Measurements from ENCODE around the gene NSDHL. TPM values are rescaled to one million over a fixed set of nuclear protein-coding genes. Genes with fewer than 3 reads are reported as not detected.

The NSDHL gene
- polyA plus RNA-seq, 2 of the 4 experiments (the other 2 are of a cell fraction) = 24.9 to 50.5 TPM

DNA sequence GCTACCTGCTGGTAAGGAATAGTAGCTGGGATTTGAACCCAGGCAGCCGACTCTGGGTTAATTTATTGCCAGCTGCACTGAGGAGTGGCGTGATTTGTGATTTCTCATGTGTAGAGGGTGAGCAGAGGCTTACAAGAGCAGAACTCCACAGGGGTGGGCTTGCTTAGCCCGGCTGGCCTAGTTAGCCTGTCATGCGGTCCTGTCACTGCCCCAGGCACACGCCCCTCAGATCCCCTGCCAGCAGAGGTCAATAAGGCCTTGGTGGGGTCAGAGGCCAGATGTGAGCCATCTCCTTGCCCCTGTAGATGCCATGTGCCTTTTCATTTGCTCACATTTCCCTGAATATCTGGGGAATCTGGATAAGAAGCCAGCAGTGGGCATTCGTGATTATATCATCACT lies 13.4 kb downstream of the NSDHL start:
- Histone ChIP-seq H3K4me1 (no peaks in the 10 kb centered on the region), H3K4me3 (no peak overlapping the region), H3K27ac (no peak overlapping the region), H3K9me3 (no peaks in the 10 kb centered on the region), H3K4me2 (no peak overlapping the region)
- TF ChIP-seq KDM1A (IDR thresholded peaks at IDR 0.05; ENCODE audit: low read depth) (no peak), RCOR1 (IDR thresholded peaks at IDR 0.05; ENCODE audit: low read depth, low read length) (no peak), RAD21 (conservative IDR thresholded peaks at IDR 0.05 in 1 of 2, IDR thresholded peaks at IDR 0.05 in 1 of 2) (no peak), POLR2AphosphoS2 (conservative IDR thresholded peaks at IDR 0.05; ENCODE audit: low read length) (no peak), MAFK (IDR thresholded peaks at IDR 0.05; ENCODE audit: partially characterized antibody) (no peak), JUN (IDR thresholded peaks at IDR 0.05) (no peak)
- no peak for FAIRE-seq
- ATAC-seq = no peak
- ChIA-PET CTCF (no interaction called here), POLR2A (no interaction called here)
- no peak for DNase-seq (ENCODE audit: low read depth in 1 of 2, low spot score in 1 of 2)
- 98% methylated on average over 3 of the region's 6 CpGs for WGBS (ENCODE audit: missing lambda C conversion rate)

DNA sequence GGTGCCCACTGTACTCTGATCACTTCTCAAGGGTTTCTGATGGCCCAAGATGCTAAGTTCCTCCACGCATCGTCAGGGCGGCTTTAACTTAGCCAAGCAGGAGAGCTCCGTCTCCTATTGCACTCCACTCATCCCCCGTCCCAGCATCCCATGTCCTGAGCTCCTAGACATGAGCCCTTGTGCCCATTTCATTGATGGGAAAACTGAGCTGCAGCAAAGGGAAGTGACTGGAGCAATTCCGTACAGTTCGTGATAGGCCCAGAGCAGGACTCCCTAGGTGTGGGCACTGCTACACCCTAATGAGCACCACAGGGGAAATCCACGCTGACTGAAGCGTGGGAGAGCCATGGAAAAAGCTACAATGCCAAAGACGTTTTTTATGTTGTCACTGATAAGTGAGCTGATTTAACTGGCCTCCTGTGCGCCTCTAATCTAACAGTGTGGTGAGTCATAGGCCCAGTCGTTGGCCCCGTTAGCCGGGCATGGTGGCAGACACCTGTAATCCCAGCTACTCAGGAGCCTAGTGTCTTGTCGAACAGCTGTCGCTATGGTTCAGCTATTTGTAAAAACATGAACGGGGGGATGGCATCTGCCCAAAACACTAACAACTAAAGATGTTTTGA lies 14.9 kb downstream of the NSDHL start:
- H3K4me1 ChIP-seq = no peaks in the 10 kb centered on the region

DNA sequence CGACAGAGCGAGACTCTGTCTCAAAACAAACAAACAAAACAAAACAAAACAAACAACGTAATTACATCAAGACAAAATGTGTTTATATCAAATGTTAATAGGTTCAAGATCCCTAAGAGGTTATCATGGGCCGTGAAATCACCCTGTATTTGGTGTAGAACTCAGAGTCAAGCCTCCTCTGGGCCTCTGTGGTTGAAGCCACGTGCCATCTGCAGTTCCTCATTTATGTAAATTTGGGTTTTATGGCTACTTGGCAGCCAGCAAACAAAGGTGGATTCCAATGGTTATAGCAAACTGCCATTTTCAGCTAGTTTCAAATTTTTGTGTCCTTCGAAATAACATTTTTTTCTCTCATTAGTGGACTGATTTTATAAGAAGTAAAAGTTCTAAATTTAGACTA lies 16.4 kb downstream of the NSDHL start:
- ATAC-seq (no peak), DNase-seq (ENCODE audit: low read depth in 1 of 2, low spot score in 1 of 2) (no peak), FAIRE-seq (no peak)
- WGBS (ENCODE audit: missing lambda C conversion rate) = 93% methylated on average over 6 of the region's 6 CpGs
- Histone ChIP-seq H3K4me2 (no peak overlapping the region), H3K9me3 (no peaks in the 10 kb centered on the region), H3K4me1 (no peaks in the 10 kb centered on the region), H3K4me3 (no peak overlapping the region), H3K27ac (no peak overlapping the region)
- POLR2A ChIA-PET = no interaction called here
- CTCF ChIA-PET = no interaction called here
- TF ChIP-seq GATA3 (IDR thresholded peaks at IDR 0.05; ENCODE audit: borderline replicate concordance) (no peak), HEYL (CRISPR knock-in tag; IDR thresholded peaks at IDR 0.05) (no peak), MYC (IDR thresholded peaks at IDR 0.05; ENCODE audit: borderline replicate concordance, low read length) (no peak), HOXB5 (CRISPR knock-in tag; IDR thresholded peaks at IDR 0.05) (no peak), EHF (CRISPR knock-in tag; IDR thresholded peaks at IDR 0.05) (no peak), SMC3 (IDR thresholded peaks at IDR 0.05) (no peak), POLR2A (IDR thresholded peaks at IDR 0.05; ENCODE audit: low read length) (no peak), ZNF302 (CRISPR knock-in tag; IDR thresholded peaks at IDR 0.05) (no peak), TP53 (CRISPR knock-in tag; IDR thresholded peaks at IDR 0.05) (no peak), MAZ (IDR thresholded peaks at IDR 0.05; ENCODE audit: borderline replicate concordance, low read depth, low read length) (no peak), ZC3H11A (IDR thresholded peaks at IDR 0.05) (no peak), EHMT2 (IDR thresholded peaks at IDR 0.05; ENCODE audit: low read depth) (no peak), SREBF2 (IDR thresholded peaks at IDR 0.05) (no peak), ESRRA (IDR thresholded peaks at IDR 0.05; ENCODE audit: borderline replicate concordance, low read length) (no peak)

More for the DNA sequence above, 14.9 kb downstream of the NSDHL start:
- H3K4me2 ChIP-seq = no peak overlapping the region
- ATAC-seq (no peak), FAIRE-seq (no peak), DNase-seq (ENCODE audit: low read depth in 1 of 2, low spot score in 1 of 2) (no peak)
- TF ChIP-seq MYC (IDR thresholded peaks at IDR 0.05; ENCODE audit: borderline replicate concordance, low read length) (no peak), CBX8 (IDR thresholded peaks at IDR 0.05) (no peak), FOSB (CRISPR knock-in tag; IDR thresholded peaks at IDR 0.05) (no peak), HEYL (CRISPR knock-in tag; IDR thresholded peaks at IDR 0.05) (no peak), MAZ (IDR thresholded peaks at IDR 0.05; ENCODE audit: borderline replicate concordance, low read depth, low read length) (no peak), JUNB (IDR thresholded peaks at IDR 0.05) (no peak), ZNF302 (CRISPR knock-in tag; IDR thresholded peaks at IDR 0.05) (no peak), POLR2A (IDR thresholded peaks at IDR 0.05; ENCODE audit: low read length) (no peak), SMC3 (IDR thresholded peaks at IDR 0.05) (no peak), KDM5A (IDR thresholded peaks at IDR 0.05) (no peak), HDAC2 (IDR thresholded peaks at IDR 0.05) (no peak), NPAS2 (CRISPR knock-in tag; IDR thresholded peaks at IDR 0.05; ENCODE audit: borderline replicate concordance) (no peak), PHF8 (IDR thresholded peaks at IDR 0.05; ENCODE audit: borderline replicate concordance, low read depth) (no peak), RFX5 (IDR thresholded peaks at IDR 0.05) (no peak)
- TF ChIP-seq, protein P1, sequence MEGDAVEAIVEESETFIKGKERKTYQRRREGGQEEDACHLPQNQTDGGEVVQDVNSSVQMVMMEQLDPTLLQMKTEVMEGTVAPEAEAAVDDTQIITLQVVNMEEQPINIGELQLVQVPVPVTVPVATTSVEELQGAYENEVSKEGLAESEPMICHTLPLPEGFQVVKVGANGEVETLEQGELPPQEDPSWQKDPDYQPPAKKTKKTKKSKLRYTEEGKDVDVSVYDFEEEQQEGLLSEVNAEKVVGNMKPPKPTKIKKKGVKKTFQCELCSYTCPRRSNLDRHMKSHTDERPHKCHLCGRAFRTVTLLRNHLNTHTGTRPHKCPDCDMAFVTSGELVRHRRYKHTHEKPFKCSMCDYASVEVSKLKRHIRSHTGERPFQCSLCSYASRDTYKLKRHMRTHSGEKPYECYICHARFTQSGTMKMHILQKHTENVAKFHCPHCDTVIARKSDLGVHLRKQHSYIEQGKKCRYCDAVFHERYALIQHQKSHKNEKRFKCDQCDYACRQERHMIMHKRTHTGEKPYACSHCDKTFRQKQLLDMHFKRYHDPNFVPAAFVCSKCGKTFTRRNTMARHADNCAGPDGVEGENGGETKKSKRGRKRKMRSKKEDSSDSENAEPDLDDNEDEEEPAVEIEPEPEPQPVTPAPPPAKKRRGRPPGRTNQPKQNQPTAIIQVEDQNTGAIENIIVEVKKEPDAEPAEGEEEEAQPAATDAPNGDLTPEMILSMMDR (IDR thresholded peaks at IDR 0.05) = no peak
- TF ChIP-seq, protein P2, sequence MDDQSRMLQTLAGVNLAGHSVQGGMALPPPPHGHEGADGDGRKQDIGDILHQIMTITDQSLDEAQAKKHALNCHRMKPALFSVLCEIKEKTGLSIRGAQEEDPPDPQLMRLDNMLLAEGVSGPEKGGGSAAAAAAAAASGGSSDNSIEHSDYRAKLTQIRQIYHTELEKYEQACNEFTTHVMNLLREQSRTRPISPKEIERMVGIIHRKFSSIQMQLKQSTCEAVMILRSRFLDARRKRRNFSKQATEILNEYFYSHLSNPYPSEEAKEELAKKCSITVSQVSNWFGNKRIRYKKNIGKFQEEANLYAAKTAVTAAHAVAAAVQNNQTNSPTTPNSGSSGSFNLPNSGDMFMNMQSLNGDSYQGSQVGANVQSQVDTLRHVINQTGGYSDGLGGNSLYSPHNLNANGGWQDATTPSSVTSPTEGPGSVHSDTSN (IDR thresholded peaks at IDR 0.05) = no peak
- 92% methylated on average over 13 of the region's 17 CpGs for WGBS (ENCODE audit: missing lambda C conversion rate)
- H3K27ac ChIP-seq = no peak overlapping the region
- no peaks in the 10 kb centered on the region for H3K9me3 ChIP-seq
- ChIA-PET POLR2A (interaction anchor here (0.8 kb wide), 1 partner anchor 15 kb away, joined by 3 read pairs; the partner anchor contains the start of genes CETN2 and NSDHL), CTCF (interaction anchor here (1.0 to 1.4 kb wide), 2 partner anchors 12 to 60 kb away, joined by 4 read pairs; no protein-coding TSS in a partner anchor)
- no peak overlapping the region for H3K4me3 ChIP-seq
